Lower leg skin (tissue), 4 donors: ENCODE measurements around the gene CAT. TPM values are rescaled to one million over a fixed set of nuclear protein-coding genes. Genes with fewer than 3 reads are reported as not detected.
"Not testable (repeated sequence)": the region's sequence is repeated elsewhere in the genome, so short reads cannot be mapped to it uniquely, and the experiment has no call there.

ENCODE experiments used
- DNase-seq, 2 donors: peaks; one replicate each; pipeline ENCODE4 v3.0.0-alpha.2; 2019; ENCODE audit warnings: low spot score in 2 of 2
- H3K4me3 ChIP-seq: fragments of 200-600 bp; sonication (generic); 2 replicates; pipeline ENCODE4 v1.5.1; 2017; ENCODE audit warnings: mild to moderate bottlenecking, low read depth; ENCODE audit not compliant: poor library complexity, severe bottlenecking
- CTCF ChIP-seq, 3 donors: fragments of 450-650 bp; IDR thresholded peaks; one replicate each; pipeline ENCODE4 v1.5.1; 2016; ENCODE audit warnings: antibody characterized with exemption in 3 of 3, mild to moderate bottlenecking in 3 of 3, moderate library complexity in 2 of 3
- POLR2A ChIP-seq, 2 donors: fragments of 450-650 bp; IDR thresholded peaks; one replicate each; pipeline ENCODE4 v1.6.1; 2016 to 2017; ENCODE audit warnings: antibody characterized with exemption in 2 of 2, mild to moderate bottlenecking in 1 of 2, moderate library complexity in 1 of 2
- WGBS, 2 donors: methylation state at CpG; one replicate each; pipeline ENCODE4 v1.1.5; 2018; 5-methylcytosine and 5-hydroxymethylcytosine counted together
- intact Hi-C: fragments of 100-400 bp; cut with DNase I; formaldehyde crosslinking; loops from one replicate; pipeline ENCODE4 v1.15.0; 2023; ENCODE audit warnings: low total_unique reads
- total RNA-seq, 4 donors: library from RNA; depleted of rRNA; stranded (reverse); fragments of >200 nt; gene quantifications; one replicate each; pipeline ENCODE4 v1.1.0, GENCODE V29; 2016

Gene CAT
- total RNA-seq, 4 donors from 2014 or later: 152 to 260 (median 186) TPM

GRCh38 chr11:34416766-34417165 lies 22.0 kb upstream of the CAT start:
- no peak overlapping the region for H3K4me3 ChIP-seq
- no peak for DNase-seq
- TF ChIP-seq CTCF (IDR thresholded peaks at IDR 0.05) (no peak), POLR2A (IDR thresholded peaks at IDR 0.05) (no peak)
- intact Hi-C loops: no loop called here
- WGBS, 2 donors: 38 to 58% methylated on average over 3 of the region's 3 CpGs

DNA sequence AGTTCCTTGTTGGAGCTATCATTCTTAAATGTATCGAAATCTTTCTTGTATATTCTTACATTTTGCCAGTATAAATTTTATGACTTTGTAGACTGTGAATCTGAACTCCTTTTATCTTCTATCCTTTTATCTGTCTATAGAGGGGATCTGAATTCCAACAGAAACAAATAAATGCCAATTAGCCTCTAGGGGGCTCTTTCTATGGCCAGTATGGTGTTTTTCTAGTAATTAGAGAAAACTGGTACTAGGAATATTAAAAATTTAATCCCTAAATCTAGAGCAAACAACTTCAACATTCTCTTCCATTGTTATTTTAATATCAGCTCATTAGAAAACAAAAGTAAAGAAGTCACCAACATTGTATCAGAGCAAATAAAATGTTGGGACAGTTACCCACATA lies 21.5 kb upstream of the CAT start:
- WGBS, 2 donors: 79 to 86% methylated on average over 1 of the region's 1 CpG
- H3K4me3 ChIP-seq: no peak overlapping the region
- no peak for TF ChIP-seq CTCF (IDR thresholded peaks at IDR 0.05)
- TF ChIP-seq POLR2A (IDR thresholded peaks at IDR 0.05): no peak
- DNase-seq: no peak
- intact Hi-C loops: no loop called here

DNA sequence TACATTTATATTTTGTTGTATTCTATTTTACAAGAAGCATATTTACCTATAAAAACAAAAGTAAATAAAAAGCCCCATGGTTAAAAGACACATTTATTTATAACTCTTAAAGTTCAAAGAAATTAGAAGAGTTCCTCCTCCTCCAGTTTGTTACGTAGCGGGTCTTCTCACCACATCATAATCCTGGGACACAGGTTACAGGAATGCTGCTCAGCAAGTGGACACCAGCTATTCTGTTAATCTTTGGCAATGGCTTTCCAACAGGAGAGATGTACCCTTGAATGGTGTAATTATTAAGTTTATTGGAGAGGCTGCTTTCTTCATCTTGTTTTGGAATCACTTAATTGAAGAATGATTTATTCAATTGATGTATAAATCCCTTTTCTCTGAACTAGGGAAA lies 19.6 kb upstream of the CAT start:
- no peak overlapping the region for H3K4me3 ChIP-seq
- no peak for DNase-seq
- 94 to 97% methylated on average over 2 of the region's 2 CpGs for WGBS, 2 donors
- intact Hi-C loops: no loop called here
- TF ChIP-seq CTCF (IDR thresholded peaks at IDR 0.05) (no peak), POLR2A (IDR thresholded peaks at IDR 0.05) (no peak)

DNA sequence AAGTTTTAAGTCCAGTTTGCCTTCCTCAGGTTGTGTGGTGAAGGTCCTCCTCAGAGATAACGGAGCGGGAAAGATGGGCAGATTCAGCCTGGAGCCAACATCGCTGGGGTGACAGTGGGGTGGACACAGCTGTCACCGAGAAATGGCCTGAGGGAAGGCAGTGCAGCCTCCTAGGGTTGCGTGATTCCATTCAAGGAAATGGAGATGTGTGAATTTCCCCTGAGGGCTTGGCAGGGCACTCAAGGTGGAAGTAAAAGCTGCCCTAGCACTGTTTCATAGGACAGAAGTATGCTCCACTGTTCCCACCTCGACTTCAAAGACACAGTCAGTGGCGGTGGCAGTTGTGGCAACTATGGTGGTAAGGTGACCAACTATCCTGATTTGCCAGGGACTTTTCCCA lies 15.4 kb upstream of the CAT start:
- WGBS, 2 donors: 80 to 85% methylated on average over 7 of the region's 7 CpGs
- no peak for DNase-seq
- TF ChIP-seq POLR2A (IDR thresholded peaks at IDR 0.05) (no peak), CTCF (IDR thresholded peaks at IDR 0.05) (no peak)
- no peak overlapping the region for H3K4me3 ChIP-seq
- intact Hi-C loops: no loop called here

DNA sequence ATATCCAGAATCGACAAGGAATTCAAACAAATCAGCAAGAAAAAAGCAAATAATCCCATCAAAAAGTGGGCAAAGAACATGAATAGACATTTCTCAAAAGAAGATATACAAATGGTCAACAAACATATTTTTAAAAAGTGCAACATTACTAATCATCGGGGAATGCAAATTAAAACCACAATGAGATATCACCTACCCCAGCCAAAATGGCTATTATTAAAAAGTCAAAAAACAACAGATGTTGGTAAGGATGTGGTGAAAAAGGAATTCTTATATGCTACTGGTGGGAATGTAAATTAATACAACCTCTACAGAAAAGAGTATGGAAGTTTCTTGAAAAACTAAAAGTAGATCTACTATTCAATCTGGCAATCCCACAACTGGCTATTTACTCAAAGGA lies 13.9 kb upstream of the CAT start:
- WGBS, 2 donors: 43 to 73% methylated on average over 2 of the region's 2 CpGs
- DNase-seq, intact Hi-C loops, H3K4me3 ChIP-seq: not testable (repeated sequence)

DNA sequence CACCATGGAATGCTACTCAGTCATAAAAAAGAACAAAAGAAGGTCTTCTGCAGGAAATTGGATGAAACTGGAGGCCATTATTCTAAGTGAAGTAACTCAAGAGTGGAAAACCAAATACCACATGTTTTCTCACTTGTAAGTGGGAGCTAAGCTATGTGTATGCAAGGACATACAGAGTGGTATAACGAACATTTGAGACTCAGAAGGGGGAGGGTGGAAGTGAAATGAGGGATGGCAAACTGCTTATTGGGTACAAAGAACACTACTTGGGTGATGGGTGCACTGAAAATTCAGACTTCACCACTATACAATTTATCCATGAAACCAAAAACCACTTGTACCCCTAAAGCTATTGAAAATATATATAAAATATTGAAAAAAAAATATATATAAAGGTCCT lies 13.4 kb upstream of the CAT start:
- no peak for TF ChIP-seq POLR2A (IDR thresholded peaks at IDR 0.05)
- TF ChIP-seq CTCF (IDR thresholded peaks at IDR 0.05): no peak

More for the DNA sequence above, 13.4 kb upstream of the CAT start:
- intact Hi-C loops: no loop called here
- H3K4me3 ChIP-seq: no peak overlapping the region
- DNase-seq: no peak
- WGBS, 2 donors: 93 to 94% methylated on average over 1 of the region's 1 CpG
